H9 (cell line): Measurements from ENCODE around the gene MKRN2. TPM values are rescaled to one million over a fixed set of nuclear protein-coding genes. Genes with fewer than 3 reads are reported as not detected.

Experiments used
- DNase-seq: peaks from one replicate; pipeline ENCODE4 v3.0.0-alpha.2; 2017
- H2AFZ ChIP-seq: one replicate; pipeline ENCODE4 v1.6.1; 2013; ENCODE audit warnings: mild to moderate bottlenecking, low read length, control low read depth, moderate library complexity
- H2AK5ac ChIP-seq: 2 replicates; pipeline ENCODE4 v1.6.1; 2013; ENCODE audit warnings: low read length, control low read depth, mixed read lengths; ENCODE audit not compliant: insufficient read length
- H2BK120ac ChIP-seq: one replicate; pipeline ENCODE4 v1.6.1; 2013; ENCODE audit warnings: low read depth, mild to moderate bottlenecking, low read length, control low read depth, inconsistent platforms; ENCODE audit not compliant: poor library complexity, severe bottlenecking
- H2BK12ac ChIP-seq: 2 replicates; pipeline ENCODE4 v1.6.1; 2013; ENCODE audit warnings: low read length, control low read depth, mixed read lengths, low read depth; ENCODE audit not compliant: insufficient read length
- H2BK15ac ChIP-seq: 2 replicates; pipeline ENCODE4 v1.6.1; 2013; ENCODE audit warnings: low read depth, low read length, control low read depth
- H2BK20ac ChIP-seq: one replicate; pipeline ENCODE4 v1.6.1; 2013; ENCODE audit warnings: low read depth, mild to moderate bottlenecking, low read length, control low read depth, inconsistent platforms; ENCODE audit not compliant: poor library complexity, severe bottlenecking
- H2BK5ac ChIP-seq: 2 replicates; pipeline ENCODE4 v1.6.1; 2013; ENCODE audit warnings: low read length, control low read depth, mixed read lengths; ENCODE audit not compliant: insufficient read length
- H3K14ac ChIP-seq: 2 replicates; pipeline ENCODE4 v1.6.1; 2013; ENCODE audit warnings: low read length, control low read depth; ENCODE audit not compliant: insufficient read depth
- H3K18ac ChIP-seq: 2 replicates; pipeline ENCODE4 v1.6.1; 2013; ENCODE audit warnings: low read depth, mild to moderate bottlenecking, mixed read lengths, low read length, control low read depth; ENCODE audit not compliant: insufficient read length
- H3K23ac ChIP-seq: 2 replicates; pipeline ENCODE4 v1.6.1; 2013; ENCODE audit warnings: low read length, control low read depth, mixed read lengths, low read depth; ENCODE audit not compliant: insufficient read length
- H3K23me2 ChIP-seq: 2 replicates; pipeline ENCODE4 v1.6.1; 2013; ENCODE audit warnings: low read depth, mild to moderate bottlenecking, mixed read lengths, low read length, control low read depth; ENCODE audit not compliant: insufficient read length, poor library complexity, severe bottlenecking
- H3K27ac ChIP-seq: 2 replicates; pipeline ENCODE4 v1.5.1; 2013; ENCODE audit warnings: low read length, control low read depth, mixed read lengths, low read depth; ENCODE audit not compliant: insufficient read length
- H3K27me3 ChIP-seq: 2 replicates; pipeline ENCODE4 v1.6.1; 2013; ENCODE audit warnings: low read length, control low read depth, inconsistent platforms; ENCODE audit not compliant: insufficient read depth
- H3K4ac ChIP-seq: 2 replicates; pipeline ENCODE4 v1.6.1; 2013; ENCODE audit warnings: low read depth, mild to moderate bottlenecking, control low read depth, inconsistent platforms, low read length, moderate library complexity
- H3K4me1 ChIP-seq: 2 replicates; pipeline ENCODE4 v1.6.1; 2013; ENCODE audit warnings: low read length, control low read depth, inconsistent platforms; ENCODE audit not compliant: insufficient read depth
- H3K4me2 ChIP-seq: 2 replicates; pipeline ENCODE4 v1.6.1; 2013; ENCODE audit warnings: low read length, control low read depth, mixed read lengths; ENCODE audit not compliant: insufficient read length, insufficient read depth
- H3K56ac ChIP-seq: 2 replicates; pipeline ENCODE4 v1.6.1; 2013; ENCODE audit warnings: low read depth, mild to moderate bottlenecking, mixed read lengths, low read length, control low read depth; ENCODE audit not compliant: insufficient read length
- H3K79me1 ChIP-seq: 2 replicates; pipeline ENCODE4 v1.6.1; 2013; ENCODE audit warnings: low read depth, mild to moderate bottlenecking, moderate library complexity, low read length, control low read depth, inconsistent platforms; ENCODE audit not compliant: insufficient read depth, poor library complexity, severe bottlenecking
- H3K79me2 ChIP-seq: 2 replicates; pipeline ENCODE4 v1.6.1; 2013; ENCODE audit warnings: low read length, control low read depth, inconsistent platforms; ENCODE audit not compliant: insufficient read depth
- H3K9ac ChIP-seq: 2 replicates; pipeline ENCODE4 v1.6.1; 2013; ENCODE audit warnings: low read length, control low read depth, mixed read lengths; ENCODE audit not compliant: insufficient read length; ENCODE audit errors: extremely low read depth
- H3K9me3 ChIP-seq: one replicate; pipeline ENCODE4 v1.6.1; 2013; ENCODE audit warnings: low read depth, low read length, inconsistent platforms; ENCODE audit not compliant: control insufficient read depth
- H3T11ph ChIP-seq: one replicate; pipeline ENCODE4 v1.6.1; 2013; ENCODE audit warnings: mild to moderate bottlenecking, low read length, control low read depth, inconsistent platforms
- H4K20me1 ChIP-seq: one replicate; pipeline ENCODE4 v1.6.1; 2013; ENCODE audit not compliant: control insufficient read depth, insufficient read length, insufficient read depth
- H4K5ac ChIP-seq: 2 replicates; pipeline ENCODE4 v1.6.1; 2013; ENCODE audit warnings: low read depth, mild to moderate bottlenecking, mixed read lengths, low read length, control low read depth; ENCODE audit not compliant: insufficient read length
- H4K8ac ChIP-seq: replicated peaks from 2 replicates; pipeline ENCODE4 v1.6.1; 2013; ENCODE audit warnings: low read length, control low read depth, mixed read lengths, low read depth; ENCODE audit not compliant: insufficient read length
- H4K91ac ChIP-seq: 2 replicates; pipeline ENCODE4 v1.6.1; 2013; ENCODE audit warnings: low read depth, mild to moderate bottlenecking, moderate library complexity, mixed read lengths, low read length, control low read depth; ENCODE audit not compliant: insufficient read length
- H3K27ac Mint-ChIP-seq, 3 experiments: 2 replicates in 2 of 3; 3 replicates in 1 of 3; pipeline ENCODE4 v1.8.0; 2020 to 2021; ENCODE audit warnings: mixed read lengths in 3 of 3, mild to moderate bottlenecking in 1 of 3, moderate library complexity in 1 of 3
- H3K27me3 Mint-ChIP-seq: 2 replicates; pipeline ENCODE4 v1.8.0; 2021; ENCODE audit warnings: low read depth, mild to moderate bottlenecking, moderate library complexity, mixed read lengths
- H3K36me3 Mint-ChIP-seq, 3 experiments: 2 replicates in 2 of 3; 3 replicates in 1 of 3; pipeline ENCODE4 v1.8.0; 2020 to 2021; ENCODE audit warnings: low read depth in 3 of 3, mixed read lengths in 3 of 3; ENCODE audit not compliant: insufficient read depth in 1 of 3
- H3K4me1 Mint-ChIP-seq, 2 experiments: 2 replicates each; pipeline ENCODE4 v1.8.0; 2020; ENCODE audit warnings: mixed read lengths in 2 of 2
- H3K4me3 Mint-ChIP-seq, 2 experiments: 2 replicates in 1 of 2; 3 replicates in 1 of 2; pipeline ENCODE4 v1.8.0; 2020 to 2021; ENCODE audit warnings: mild to moderate bottlenecking in 2 of 2, mixed read lengths in 2 of 2, moderate library complexity in 1 of 2
- H3K9me3 Mint-ChIP-seq, 2 experiments: 2 replicates in 1 of 2; 3 replicates in 1 of 2; pipeline ENCODE4 v1.8.0; 2020; ENCODE audit warnings: mild to moderate bottlenecking in 2 of 2, mixed read lengths in 2 of 2, moderate library complexity in 1 of 2
- WGBS: extraction: QIAGEN DNeasy Blood & Tissue Kit; methylation state at CpG from one replicate; pipeline ENCODE4 v1.1.7; 2013; ENCODE audit warnings: missing lambda C conversion rate, low lambda C conversion rate, mixed read lengths; ENCODE audit not compliant: insufficient read length; ENCODE audit errors: extremely low coverage; 5-methylcytosine and 5-hydroxymethylcytosine counted together
- total RNA-seq: library from RNA; stranded (reverse); gene quantifications from 2 replicates; pipeline ENCODE4 v1.2.1, GENCODE V29; 2021
- TF ChIP-seq, protein P1 (sequence below): fragments of 200-600 bp; sonication (generic); conservative IDR thresholded peaks from 3 replicates; pipeline ENCODE4 v1.8.0; 2021; ENCODE audit warnings: antibody characterized with exemption, mild to moderate bottlenecking

The MKRN2 gene
- total RNA-seq, 1 experiment from 2014 or later: 18.1 TPM

DNA sequence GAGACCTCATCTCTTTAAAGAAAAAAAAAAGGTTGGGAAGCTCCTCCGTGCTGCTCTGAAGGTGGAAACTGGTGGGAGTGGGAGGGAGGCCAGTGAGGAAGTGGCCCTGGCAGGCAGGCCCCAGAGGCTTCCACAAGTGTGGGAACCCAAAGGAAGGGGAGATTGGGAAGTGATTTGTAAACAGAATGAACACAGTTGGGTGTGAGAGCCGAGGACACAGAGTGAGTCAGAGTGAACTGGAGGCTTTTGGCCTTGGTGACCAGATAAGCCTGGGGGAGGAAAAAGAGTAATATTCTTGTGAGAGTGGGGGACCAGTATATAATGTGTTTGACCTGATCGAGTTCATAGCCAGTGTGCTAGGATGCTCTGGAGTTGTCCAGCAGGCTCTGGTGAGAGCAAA is 23.0 kb downstream of the MKRN2 start:
- Histone ChIP-seq H3K9ac (no peak overlapping the region), H2BK5ac (no peak overlapping the region), H4K20me1 (peaks cover 2% of the 10 kb centered on the region)

More for the DNA sequence above, 23.0 kb downstream of the MKRN2 start:
- Histone ChIP-seq H4K8ac (no peak overlapping the region), H3T11ph (no peak overlapping the region), H2BK20ac (no peak overlapping the region), H3K9me3 (no peaks in the 10 kb centered on the region), H3K27me3 (no peaks in the 10 kb centered on the region), H3K79me1 (no peaks in the 10 kb centered on the region), H3K18ac (no peak overlapping the region), H2BK12ac (no peak overlapping the region), H2BK15ac (no peak overlapping the region), H3K23ac (no peak overlapping the region), H3K4ac (no peak overlapping the region), H2AK5ac (no peak overlapping the region), H3K56ac (no peak overlapping the region), H3K27ac (no peak overlapping the region), H2BK120ac (no peak overlapping the region), H3K4me1 (no peaks in the 10 kb centered on the region), H4K91ac (no peak overlapping the region), H3K4me2 (no peak overlapping the region), H3K79me2 (no peaks in the 10 kb centered on the region), H4K5ac (no peak overlapping the region), H3K14ac (no peak overlapping the region), H2AFZ (no peak overlapping the region), H3K23me2 (no peaks in the 10 kb centered on the region)
- TF ChIP-seq, protein P1, sequence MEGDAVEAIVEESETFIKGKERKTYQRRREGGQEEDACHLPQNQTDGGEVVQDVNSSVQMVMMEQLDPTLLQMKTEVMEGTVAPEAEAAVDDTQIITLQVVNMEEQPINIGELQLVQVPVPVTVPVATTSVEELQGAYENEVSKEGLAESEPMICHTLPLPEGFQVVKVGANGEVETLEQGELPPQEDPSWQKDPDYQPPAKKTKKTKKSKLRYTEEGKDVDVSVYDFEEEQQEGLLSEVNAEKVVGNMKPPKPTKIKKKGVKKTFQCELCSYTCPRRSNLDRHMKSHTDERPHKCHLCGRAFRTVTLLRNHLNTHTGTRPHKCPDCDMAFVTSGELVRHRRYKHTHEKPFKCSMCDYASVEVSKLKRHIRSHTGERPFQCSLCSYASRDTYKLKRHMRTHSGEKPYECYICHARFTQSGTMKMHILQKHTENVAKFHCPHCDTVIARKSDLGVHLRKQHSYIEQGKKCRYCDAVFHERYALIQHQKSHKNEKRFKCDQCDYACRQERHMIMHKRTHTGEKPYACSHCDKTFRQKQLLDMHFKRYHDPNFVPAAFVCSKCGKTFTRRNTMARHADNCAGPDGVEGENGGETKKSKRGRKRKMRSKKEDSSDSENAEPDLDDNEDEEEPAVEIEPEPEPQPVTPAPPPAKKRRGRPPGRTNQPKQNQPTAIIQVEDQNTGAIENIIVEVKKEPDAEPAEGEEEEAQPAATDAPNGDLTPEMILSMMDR: no peak
- DNase-seq: no peak
- H3K9me3 Mint-ChIP-seq: no peaks in the 10 kb centered on the region
- no CpG with 5 or more reads among the region's 3 CpGs for WGBS
- H3K27me3 Mint-ChIP-seq: no peaks in the 10 kb centered on the region
- peak overlapping the region in 1 of 3 experiments; percentile 56; a peak in 1 of 7 replicates for H3K27ac Mint-ChIP-seq
- peaks cover 0 to 4% of the 10 kb centered on the region in 2 experiments; a peak in 1 of 4 replicates for H3K4me1 Mint-ChIP-seq
- no peak overlapping the region for H3K4me3 Mint-ChIP-seq
- peaks cover 35 to 87% (median 78%) of the 10 kb centered on the region in 3 experiments for H3K36me3 Mint-ChIP-seq
